GM12872 (cell line): Measurements from ENCODE around the gene IL22RA1.

Experiments
- TF ChIP-seq, protein P1 (sequence below): IDR thresholded peaks from 3 replicates; pipeline ENCODE4 v1.5.1; 2011; ENCODE audit warnings: low read depth, mild to moderate bottlenecking, low read length, moderate library complexity; ENCODE audit not compliant: insufficient read depth

Gene IL22RA1

DNA sequence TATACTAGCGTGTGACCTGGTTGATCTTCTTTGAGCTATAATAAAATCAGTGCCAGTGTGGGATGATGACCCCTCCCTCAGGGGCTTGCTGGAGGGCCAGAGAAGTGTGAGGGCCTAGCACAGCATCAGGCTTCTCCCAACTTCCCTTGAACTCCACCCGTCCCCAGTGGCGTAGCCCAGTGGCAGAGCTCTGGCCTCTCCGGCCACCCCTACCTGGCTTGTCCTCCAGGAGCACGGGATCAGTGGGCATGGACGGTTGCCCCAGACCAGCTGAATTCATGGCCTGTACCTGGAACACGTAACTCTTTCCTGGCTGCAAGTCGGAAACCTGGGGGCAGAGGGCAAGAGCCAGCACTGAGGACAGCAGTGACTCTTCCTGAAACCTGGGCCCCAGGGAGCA, 67.0 kb downstream of the IL22RA1 start:
- TF ChIP-seq, protein P1, sequence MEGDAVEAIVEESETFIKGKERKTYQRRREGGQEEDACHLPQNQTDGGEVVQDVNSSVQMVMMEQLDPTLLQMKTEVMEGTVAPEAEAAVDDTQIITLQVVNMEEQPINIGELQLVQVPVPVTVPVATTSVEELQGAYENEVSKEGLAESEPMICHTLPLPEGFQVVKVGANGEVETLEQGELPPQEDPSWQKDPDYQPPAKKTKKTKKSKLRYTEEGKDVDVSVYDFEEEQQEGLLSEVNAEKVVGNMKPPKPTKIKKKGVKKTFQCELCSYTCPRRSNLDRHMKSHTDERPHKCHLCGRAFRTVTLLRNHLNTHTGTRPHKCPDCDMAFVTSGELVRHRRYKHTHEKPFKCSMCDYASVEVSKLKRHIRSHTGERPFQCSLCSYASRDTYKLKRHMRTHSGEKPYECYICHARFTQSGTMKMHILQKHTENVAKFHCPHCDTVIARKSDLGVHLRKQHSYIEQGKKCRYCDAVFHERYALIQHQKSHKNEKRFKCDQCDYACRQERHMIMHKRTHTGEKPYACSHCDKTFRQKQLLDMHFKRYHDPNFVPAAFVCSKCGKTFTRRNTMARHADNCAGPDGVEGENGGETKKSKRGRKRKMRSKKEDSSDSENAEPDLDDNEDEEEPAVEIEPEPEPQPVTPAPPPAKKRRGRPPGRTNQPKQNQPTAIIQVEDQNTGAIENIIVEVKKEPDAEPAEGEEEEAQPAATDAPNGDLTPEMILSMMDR, result no peak

DNA sequence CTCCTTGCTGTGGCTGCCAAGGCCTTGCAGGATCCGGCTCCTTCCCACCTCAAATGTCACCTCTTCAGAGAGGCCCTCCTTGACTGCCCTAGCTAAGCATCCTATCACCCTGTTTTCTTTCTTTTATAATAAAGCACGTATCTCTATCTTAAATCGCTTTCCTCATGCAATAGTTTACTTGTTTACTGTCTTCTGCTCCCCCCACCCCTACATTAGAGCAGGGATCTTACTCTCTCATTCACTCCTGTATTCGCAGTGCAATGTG, 67.4 kb downstream of the IL22RA1 start:
- TF ChIP-seq, protein P1, result no peak

DNA sequence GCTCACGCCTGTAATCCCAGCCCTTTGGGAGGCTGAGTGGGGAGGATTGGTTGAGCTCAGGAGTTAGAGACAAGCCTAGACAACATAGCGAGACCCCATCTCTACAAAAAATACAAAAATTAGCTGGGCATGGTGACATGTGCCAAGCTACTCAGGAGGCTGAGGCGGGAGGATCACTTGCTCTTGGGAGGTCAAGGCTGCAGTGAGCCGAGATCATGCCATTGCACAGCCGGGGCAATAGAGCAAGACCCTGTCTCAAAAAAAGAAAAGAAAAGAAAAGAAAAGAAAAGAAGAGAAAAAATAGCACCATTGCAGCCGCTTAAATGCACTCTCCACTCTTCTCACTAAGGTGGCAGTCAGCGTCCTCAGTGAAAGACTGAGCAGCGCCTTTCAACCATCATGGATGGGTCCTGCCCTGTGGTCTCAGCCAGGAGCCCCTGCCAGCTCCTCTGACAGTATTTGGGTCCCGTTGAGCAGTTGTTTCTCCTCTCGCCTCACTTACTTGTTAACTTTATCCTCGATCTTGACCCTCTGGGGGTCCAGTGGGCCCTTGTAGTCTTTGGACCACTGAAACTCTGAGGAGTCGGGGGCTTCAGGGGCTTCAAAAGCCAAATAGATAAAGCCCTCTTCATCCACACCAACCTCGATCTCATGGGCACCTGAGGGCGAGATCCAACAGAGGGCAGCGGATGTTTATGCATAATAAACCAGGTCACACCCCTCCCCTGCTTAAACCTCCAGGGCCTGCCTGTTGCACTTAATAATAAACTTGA, 67.9 kb downstream of the IL22RA1 start:
- TF ChIP-seq, protein P1, result no peak

DNA sequence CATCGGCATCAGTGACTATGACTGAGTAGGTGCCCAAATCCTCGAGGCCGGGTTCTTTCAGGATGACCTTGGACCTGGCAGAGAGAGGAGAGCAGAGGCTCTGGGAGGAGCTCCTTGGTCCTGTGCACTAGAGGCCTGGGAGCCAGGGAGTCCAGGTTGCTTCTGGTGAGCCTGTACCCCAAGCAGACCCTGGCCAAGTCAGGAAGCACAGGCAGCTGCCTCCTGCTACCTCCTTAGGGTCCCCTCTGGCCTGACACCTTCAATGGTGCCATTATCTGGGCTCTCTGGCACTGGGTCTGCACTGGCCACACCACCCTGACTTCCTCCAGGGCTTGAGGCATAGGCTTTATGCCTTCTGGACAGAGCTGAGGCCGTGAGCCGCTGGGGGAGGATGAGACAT, 68.7 kb downstream of the IL22RA1 start:
- TF ChIP-seq, protein P1, result no peak

DNA sequence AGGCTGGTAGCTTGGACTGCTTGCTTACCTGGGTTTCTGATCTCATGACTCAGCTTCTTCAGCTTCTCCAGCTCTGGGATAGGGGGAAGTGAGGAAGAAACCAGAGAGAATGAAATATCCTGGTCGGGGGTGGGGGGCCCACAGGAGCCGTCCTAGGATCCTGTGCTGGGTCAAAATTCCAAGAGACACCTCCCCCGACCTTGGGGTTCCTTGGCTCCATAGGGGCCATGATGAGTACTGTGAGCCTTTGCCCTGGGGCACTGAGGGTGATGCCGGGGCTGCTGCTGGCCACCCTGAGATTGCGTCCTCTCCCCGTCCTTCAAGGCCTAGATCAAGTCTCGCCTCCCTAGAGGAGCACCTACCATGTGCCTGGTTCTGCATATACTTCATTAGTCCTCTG, 71.0 kb downstream of the IL22RA1 start:
- TF ChIP-seq, protein P1, result no peak

DNA sequence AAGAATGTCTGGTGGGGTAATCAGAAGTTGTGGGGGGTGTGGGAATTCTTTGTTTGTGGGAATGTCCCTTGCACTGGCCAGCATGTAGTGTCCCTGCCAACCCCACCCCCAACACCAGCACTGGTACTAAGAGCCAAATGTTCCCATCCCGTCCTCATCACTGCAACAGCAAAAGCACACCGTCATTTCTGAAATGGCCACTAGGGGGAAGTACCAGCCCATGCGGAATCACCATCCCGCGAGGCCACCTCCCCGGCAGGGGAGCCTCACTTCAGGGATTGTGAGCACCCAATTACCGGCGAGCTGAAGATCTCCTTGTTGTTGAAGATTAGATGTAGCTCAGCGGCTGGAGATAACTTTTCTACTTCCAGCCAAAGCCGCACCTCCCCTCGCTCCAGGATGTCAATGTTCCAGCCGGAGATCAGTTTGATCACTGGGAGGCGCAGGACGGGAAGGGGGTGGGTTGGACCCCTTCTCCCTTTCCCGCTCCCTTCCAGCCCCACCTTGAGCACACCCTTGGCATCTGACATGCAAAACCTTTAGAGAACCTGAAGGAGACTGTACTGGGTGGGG, 72.0 kb downstream of the IL22RA1 start:
- TF ChIP-seq, protein P1, result peak; percentile 94

DNA sequence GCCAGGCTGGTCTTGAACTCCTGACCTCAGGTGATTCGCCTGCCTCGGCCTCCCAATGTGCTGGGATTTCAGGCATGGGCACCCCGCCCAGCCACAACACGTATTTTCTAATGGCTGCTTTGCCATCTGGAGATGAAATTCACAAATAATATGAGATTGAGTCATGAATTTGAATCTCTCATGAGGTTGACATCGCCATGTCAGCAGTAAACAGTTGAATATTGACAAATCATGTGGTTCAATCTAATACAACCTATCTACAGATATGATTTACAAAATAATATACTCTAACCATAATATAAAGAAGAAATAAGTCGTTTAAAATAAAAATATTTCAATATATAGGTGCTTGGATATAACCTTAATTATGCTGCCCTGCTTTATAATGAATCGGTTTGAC, 73.1 kb downstream of the IL22RA1 start:
- TF ChIP-seq, protein P1, result no peak
